ENCODE results near the gene SLC7A5. TPM values are rescaled to one million over a fixed set of nuclear protein-coding genes. Genes with fewer than 3 reads are reported as not detected.
"Not testable (repeated sequence)": the region's sequence is repeated elsewhere in the genome, so short reads cannot be mapped to it uniquely, and the experiment has no call there.

SLC7A5 gene
- total RNA-seq, 1 donor from 2014 or later, result 13.5 TPM

DNA sequence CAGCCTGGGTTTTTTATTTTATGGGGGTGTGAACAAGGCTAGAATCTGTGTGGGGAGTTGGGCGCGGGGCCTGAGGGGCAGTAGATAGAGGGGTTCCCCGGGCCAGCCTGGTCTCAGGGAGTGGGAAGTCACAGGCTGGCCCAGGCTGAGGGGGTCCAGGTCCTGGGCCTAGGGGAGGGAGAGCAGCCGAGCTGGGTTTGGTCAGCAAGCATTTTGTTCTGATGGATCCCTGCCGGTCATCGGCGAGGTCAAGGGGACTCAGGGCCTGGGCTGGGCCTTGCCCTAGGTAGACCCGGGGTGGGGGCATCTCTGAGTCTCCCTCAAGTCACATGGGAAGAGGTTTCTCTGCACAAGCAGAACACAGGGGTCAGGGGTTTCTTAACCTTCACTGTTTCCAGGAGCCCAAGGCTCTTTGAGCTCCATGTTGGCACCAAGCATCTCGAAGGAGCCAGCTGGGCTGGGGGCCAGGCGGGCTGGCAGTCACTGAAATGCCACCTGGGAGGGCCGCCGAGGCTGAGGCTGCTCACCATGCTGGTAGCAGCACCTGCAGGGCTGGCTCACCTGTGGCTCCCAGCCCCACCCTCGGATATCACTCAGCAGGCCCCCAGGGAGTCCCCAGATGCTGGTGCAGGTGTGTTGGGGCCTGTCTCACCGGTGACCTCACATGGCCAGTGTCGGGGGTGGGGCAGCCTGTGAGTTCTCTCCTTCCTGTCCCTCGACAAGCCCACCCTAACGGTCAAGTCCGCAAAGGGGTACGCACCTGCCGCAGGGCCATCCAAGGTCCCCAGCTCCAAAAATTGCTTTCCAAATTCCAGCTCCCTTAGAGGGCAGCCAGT lies 41.0 kb downstream of the SLC7A5 start:
- DNase-seq, result no peak
- intact Hi-C loops (cut with DNase I), result no loop called here
- TF ChIP-seq, protein P1, sequence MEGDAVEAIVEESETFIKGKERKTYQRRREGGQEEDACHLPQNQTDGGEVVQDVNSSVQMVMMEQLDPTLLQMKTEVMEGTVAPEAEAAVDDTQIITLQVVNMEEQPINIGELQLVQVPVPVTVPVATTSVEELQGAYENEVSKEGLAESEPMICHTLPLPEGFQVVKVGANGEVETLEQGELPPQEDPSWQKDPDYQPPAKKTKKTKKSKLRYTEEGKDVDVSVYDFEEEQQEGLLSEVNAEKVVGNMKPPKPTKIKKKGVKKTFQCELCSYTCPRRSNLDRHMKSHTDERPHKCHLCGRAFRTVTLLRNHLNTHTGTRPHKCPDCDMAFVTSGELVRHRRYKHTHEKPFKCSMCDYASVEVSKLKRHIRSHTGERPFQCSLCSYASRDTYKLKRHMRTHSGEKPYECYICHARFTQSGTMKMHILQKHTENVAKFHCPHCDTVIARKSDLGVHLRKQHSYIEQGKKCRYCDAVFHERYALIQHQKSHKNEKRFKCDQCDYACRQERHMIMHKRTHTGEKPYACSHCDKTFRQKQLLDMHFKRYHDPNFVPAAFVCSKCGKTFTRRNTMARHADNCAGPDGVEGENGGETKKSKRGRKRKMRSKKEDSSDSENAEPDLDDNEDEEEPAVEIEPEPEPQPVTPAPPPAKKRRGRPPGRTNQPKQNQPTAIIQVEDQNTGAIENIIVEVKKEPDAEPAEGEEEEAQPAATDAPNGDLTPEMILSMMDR (IDR thresholded peaks at IDR 0.05), result no peak
- H3K27me3 ChIP-seq, result peaks cover 12% of the 10 kb centered on the region
- no peak overlapping the region for H3K27ac ChIP-seq
- H3K36me3 ChIP-seq, result peaks cover 6% of the 10 kb centered on the region
- no peaks in the 10 kb centered on the region for H3K4me1 ChIP-seq
- H3K9me3 ChIP-seq, result no peaks in the 10 kb centered on the region
- ATAC-seq, result no peak
- no peak overlapping the region for H3K4me3 ChIP-seq

DNA sequence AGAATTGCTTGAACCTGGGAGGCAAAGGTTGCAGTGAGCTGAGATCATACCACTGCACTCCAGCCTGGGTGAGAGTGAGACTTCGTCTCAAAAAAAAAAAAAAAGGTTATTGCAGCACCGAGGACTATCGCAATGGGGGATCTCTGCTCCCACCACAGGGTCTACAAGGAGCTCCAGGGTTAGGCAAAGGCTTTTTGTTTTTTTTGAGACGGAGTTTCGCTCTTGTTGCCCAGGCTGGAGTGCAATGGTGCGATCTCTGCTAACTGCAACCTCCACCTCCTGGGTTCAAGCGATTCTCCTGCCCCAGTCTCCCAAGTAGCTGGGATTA lies 41.8 kb downstream of the SLC7A5 start:
- H3K4me1 ChIP-seq; intact Hi-C loops (cut with DNase I); ATAC-seq; H3K4me3 ChIP-seq; H3K27ac ChIP-seq; H3K9me3 ChIP-seq; DNase-seq; H3K36me3 ChIP-seq: not testable (repeated sequence)
- peaks cover 12% of the 10 kb centered on the region for H3K27me3 ChIP-seq

DNA sequence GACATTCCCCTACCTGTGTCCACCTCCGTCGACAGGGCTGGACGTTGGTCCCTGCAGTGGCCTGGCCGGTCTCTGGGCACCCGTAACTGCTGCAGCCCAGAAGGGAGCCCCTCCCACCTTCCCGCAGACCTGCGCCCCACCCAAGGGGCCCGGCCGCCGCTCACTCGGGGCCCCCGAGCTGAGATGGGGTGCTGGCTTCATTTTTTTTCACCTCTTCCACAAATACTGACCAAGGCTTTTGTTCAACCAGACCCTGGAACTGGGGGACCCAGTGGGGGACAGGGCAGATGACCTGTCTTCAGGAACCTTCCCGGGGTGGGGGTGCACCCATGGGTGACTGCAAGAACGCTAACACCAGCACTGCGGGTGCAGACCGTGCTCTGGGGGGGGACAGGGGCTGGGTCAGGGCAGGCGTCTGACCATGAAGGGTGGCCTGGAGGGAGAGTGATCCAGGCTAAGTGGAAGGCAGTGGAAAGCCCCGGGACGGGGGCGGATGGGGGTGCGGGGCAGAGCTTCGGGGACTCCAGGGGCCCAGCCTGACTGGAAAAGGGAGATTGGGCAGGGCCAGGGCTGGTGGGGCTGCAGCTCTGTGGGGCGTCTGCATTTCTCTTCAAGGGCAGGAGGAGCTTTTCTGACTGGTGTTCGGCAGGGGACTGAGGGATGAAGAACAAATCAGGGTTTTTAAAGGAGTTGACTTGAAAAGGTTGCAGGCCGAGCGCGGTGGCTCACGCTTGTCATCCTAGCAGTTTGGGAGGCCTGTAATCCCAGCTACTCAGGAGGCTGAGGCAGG lies 42.3 kb downstream of the SLC7A5 start:
- no peaks in the 10 kb centered on the region for H3K9me3 ChIP-seq
- ATAC-seq (no peak), DNase-seq (no peak)
- TF ChIP-seq, protein P1 (IDR thresholded peaks at IDR 0.05), result no peak
- no peak overlapping the region for H3K4me3 ChIP-seq
- H3K27me3 ChIP-seq, result peaks cover 12% of the 10 kb centered on the region
- no peaks in the 10 kb centered on the region for H3K4me1 ChIP-seq
- no peaks in the 10 kb centered on the region for H3K36me3 ChIP-seq
- H3K27ac ChIP-seq, result no peak overlapping the region
- intact Hi-C loops (cut with DNase I), result no loop called here

DNA sequence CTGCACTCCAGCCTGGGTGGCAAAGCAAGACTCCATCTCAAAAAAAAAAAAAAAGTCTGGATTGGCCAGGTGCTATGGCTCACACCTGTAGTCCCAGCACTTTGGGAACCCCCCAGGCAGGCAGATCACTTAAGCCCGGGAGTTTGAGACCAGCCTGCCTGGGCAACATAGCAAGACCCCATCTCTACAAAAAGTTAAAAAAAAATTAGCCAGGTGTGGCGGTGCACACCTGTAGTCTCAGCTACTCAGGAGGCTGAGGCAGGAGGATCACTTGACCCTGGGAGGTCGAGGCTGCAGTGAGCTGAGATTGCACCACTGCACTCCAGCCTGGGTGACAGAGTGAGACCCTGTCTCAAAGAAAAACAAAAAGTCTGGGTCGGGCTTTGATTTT lies 42.9 kb downstream of the SLC7A5 start:
- H3K4me3 ChIP-seq; intact Hi-C loops (cut with DNase I); H3K4me1 ChIP-seq; ATAC-seq; H3K27ac ChIP-seq; DNase-seq; H3K36me3 ChIP-seq; H3K9me3 ChIP-seq: not testable (repeated sequence)
- peaks cover 12% of the 10 kb centered on the region for H3K27me3 ChIP-seq

DNA sequence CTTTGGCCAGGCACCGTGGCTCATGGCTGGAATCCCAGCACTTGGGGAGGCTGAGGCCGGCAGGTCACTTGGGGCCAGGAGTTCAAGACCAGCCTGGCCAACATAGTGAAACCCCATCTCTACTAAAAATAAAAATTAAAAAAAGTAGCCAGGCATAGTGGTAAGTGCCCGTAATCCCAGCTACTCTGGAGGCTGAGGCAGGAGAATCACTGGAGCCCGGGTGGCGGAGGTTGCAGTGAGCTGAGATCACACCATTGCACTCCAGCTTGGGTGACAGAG lies 43.5 kb downstream of the SLC7A5 start:
- ATAC-seq; H3K4me3 ChIP-seq; DNase-seq; H3K4me1 ChIP-seq; H3K27ac ChIP-seq; H3K9me3 ChIP-seq; intact Hi-C loops (cut with DNase I); H3K36me3 ChIP-seq: not testable (repeated sequence)
- H3K27me3 ChIP-seq, result peaks cover 12% of the 10 kb centered on the region

DNA sequence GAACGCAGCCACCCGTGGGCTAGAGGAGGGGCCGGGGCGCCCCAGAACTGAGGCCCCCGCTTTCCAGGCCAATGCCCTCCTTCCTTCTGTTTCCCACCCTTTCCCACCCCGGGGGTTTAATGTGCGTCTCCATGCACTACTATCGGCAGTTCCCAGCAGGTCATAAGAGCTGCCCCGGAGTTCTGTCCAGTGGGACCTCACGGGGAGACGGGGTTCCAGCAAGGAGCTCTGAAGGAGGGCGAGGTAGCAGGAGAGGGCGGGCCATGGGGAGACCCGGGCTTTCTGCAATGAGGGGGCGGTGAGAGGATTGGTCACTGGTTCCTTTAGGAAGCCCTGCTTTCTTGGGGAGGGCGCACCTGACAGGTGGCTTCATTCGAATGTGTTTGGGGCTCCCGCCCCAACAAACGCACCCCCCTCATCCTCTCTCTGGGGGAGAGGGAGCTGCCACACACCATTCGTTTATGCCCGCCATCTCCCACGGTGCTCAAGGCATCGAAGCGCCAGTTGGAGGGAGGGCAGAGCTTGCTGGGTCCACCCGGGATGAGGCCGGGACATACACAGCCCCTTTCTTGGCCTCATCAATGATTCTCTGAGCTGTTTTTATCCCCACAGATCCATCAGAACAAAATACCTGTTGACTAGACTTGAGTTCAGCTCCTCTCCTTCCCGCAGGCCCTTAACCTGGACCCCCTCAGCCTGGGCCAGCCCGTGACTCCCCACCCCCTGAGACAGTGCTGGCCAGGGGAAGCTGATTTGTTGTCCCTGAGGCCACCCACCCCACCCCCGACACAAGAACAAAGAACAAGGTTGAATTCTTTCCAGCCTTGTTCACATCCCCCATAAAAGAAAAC lies 44.1 kb downstream of the SLC7A5 start:
- ATAC-seq (no peak), DNase-seq (no peak)
- peaks cover 12% of the 10 kb centered on the region for H3K27me3 ChIP-seq
- no peaks in the 10 kb centered on the region for H3K9me3 ChIP-seq
- no peaks in the 10 kb centered on the region for H3K36me3 ChIP-seq
- H3K27ac ChIP-seq, result no peak overlapping the region
- H3K4me1 ChIP-seq, result no peaks in the 10 kb centered on the region
- intact Hi-C loops (cut with DNase I), result no loop called here
- H3K4me3 ChIP-seq, result no peak overlapping the region
- TF ChIP-seq, protein P1 (IDR thresholded peaks at IDR 0.05), result no peak
